Glutamatergic neuron (in vitro differentiated cells): ENCODE results near the gene SLC6A11. TPM values are rescaled to one million over a fixed set of nuclear protein-coding genes. Genes with fewer than 3 reads are reported as not detected.

ENCODE experiments used
- DNase-seq: peaks from one replicate; pipeline ENCODE4 v3.0.0; 2022
- H3K27ac Mint-ChIP-seq: one replicate; pipeline ENCODE4 v1.8.0; 2020; ENCODE audit warnings: mild to moderate bottlenecking, mixed read lengths, inconsistent platforms; ENCODE audit not compliant: unreplicated experiment
- H3K27me3 Mint-ChIP-seq: one replicate; pipeline ENCODE4 v1.8.0; 2020; ENCODE audit warnings: mild to moderate bottlenecking, moderate library complexity, mixed read lengths, inconsistent platforms; ENCODE audit not compliant: unreplicated experiment
- H3K36me3 Mint-ChIP-seq: one replicate; pipeline ENCODE4 v1.8.0; 2020; ENCODE audit warnings: mild to moderate bottlenecking, mixed read lengths, inconsistent platforms; ENCODE audit not compliant: unreplicated experiment
- H3K4me1 Mint-ChIP-seq: one replicate; pipeline ENCODE4 v1.8.0; 2020; ENCODE audit warnings: mild to moderate bottlenecking, low read depth, mixed read lengths, inconsistent platforms; ENCODE audit not compliant: unreplicated experiment
- H3K4me3 Mint-ChIP-seq: one replicate; pipeline ENCODE4 v1.8.0; 2020; ENCODE audit warnings: mild to moderate bottlenecking, mixed read lengths, inconsistent platforms; ENCODE audit not compliant: unreplicated experiment
- H3K9me3 Mint-ChIP-seq: one replicate; pipeline ENCODE4 v1.8.0; 2020; ENCODE audit warnings: mild to moderate bottlenecking, moderate library complexity, mixed read lengths, inconsistent platforms; ENCODE audit not compliant: unreplicated experiment
- CTCF ChIP-seq: fragments of 200-600 bp; sonication (generic); IDR thresholded peaks from one replicate; pipeline ENCODE4 v1.5.0; 2021; ENCODE audit not compliant: partially characterized antibody, unreplicated experiment
- total RNA-seq: library from RNA; stranded (reverse); fragmentation: NEBNext Ultra II Directional; extraction: Animal tissue kit (Norgen Biotek cat#: 25700); gene quantifications from one replicate; pipeline ENCODE4 v1.2.1, GENCODE V29; 2021; ENCODE audit not compliant: unreplicated experiment

Gene SLC6A11
- total RNA-seq, 1 donor from 2014 or later, result not detected

DNA sequence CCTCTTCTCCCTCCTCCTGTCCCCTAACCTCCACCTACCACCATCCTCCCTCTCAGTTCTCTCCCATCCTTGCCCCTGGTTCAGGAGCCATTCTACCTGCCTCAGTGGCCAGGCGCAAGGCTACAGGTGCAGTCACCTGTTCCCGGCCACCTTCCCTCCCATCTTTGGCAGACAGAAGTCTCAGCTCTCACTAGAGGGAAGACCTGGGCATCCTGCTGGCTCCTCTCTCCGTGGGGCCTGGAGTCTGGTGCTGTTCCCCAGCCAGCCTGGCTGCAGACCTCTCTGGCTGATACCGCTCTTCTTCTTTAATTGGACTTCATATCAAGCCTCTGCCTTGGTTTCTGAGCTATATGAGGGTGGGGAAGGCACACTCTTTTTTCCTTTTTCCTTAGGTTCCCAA is 123.5 kb downstream of the SLC6A11 start:
- no peak overlapping the region for H3K4me3 Mint-ChIP-seq
- no peaks in the 10 kb centered on the region for H3K27me3 Mint-ChIP-seq
- no peak for TF ChIP-seq CTCF
- no peaks in the 10 kb centered on the region for H3K36me3 Mint-ChIP-seq
- H3K27ac Mint-ChIP-seq, result no peak overlapping the region
- no peak for DNase-seq
- H3K4me1 Mint-ChIP-seq, result no peaks in the 10 kb centered on the region
- peaks cover 2% of the 10 kb centered on the region for H3K9me3 Mint-ChIP-seq

GRCh38 chr3:10940106-10940505 is 124.1 kb downstream of the SLC6A11 start:
- peak; percentile 9 for DNase-seq
- Mint-ChIP-seq H3K27me3 (no peaks in the 10 kb centered on the region), H3K36me3 (no peaks in the 10 kb centered on the region), H3K4me3 (no peak overlapping the region), H3K27ac (no peak overlapping the region), H3K4me1 (no peaks in the 10 kb centered on the region), H3K9me3 (peaks cover 2% of the 10 kb centered on the region)
- TF ChIP-seq CTCF, result no peak

- TF ChIP-seq CTCF, result peak; percentile 84
- Mint-ChIP-seq H3K9me3 (peaks cover 2% of the 10 kb centered on the region), H3K4me3 (no peak overlapping the region), H3K36me3 (no peaks in the 10 kb centered on the region), H3K4me1 (no peaks in the 10 kb centered on the region), H3K27me3 (no peaks in the 10 kb centered on the region), H3K27ac (no peak overlapping the region)
- DNase-seq, result peak; percentile 35
Measured at GRCh38 chr3:10941972-10942371, 125.9 kb downstream of the SLC6A11 start.

DNA sequence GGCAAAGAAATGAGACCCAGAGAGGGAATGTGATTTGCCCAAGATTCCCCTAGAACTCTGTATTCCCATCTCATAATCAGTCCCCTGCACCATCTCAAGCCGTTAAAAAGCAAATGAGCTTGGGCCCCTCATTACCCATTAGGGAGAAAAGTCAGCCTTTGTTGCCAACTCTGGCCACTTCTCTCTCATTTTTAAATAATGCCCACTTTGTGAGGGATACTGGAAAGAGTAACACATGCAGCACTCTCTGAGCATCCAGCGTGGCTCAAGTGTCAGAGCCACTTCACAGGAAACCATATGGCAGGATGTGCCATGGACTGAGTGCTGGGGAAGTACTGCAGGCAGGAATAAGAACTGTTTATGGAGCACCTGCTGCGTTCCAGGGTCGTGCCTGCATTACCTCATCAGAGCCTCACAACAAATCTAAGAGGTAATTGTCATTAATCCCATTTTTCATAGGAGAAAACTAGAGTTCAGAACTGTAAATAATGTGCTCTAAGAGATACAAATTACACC is 126.7 kb downstream of the SLC6A11 start:
- peaks cover 2% of the 10 kb centered on the region for H3K9me3 Mint-ChIP-seq
- no peak for DNase-seq
- H3K27ac Mint-ChIP-seq, result no peak overlapping the region
- H3K27me3 Mint-ChIP-seq, result no peaks in the 10 kb centered on the region
- H3K4me3 Mint-ChIP-seq, result no peak overlapping the region
- H3K4me1 Mint-ChIP-seq, result no peaks in the 10 kb centered on the region
- H3K36me3 Mint-ChIP-seq, result no peaks in the 10 kb centered on the region
- no peak for TF ChIP-seq CTCF

GRCh38 chr3:10944866-10945265 is 128.8 kb downstream of the SLC6A11 start:
- no peak overlapping the region for H3K27ac Mint-ChIP-seq
- H3K36me3 Mint-ChIP-seq, result no peaks in the 10 kb centered on the region
- peaks cover 2% of the 10 kb centered on the region for H3K9me3 Mint-ChIP-seq
- H3K4me3 Mint-ChIP-seq, result no peak overlapping the region
- DNase-seq, result peak; percentile 1
- no peak for TF ChIP-seq CTCF
- no peaks in the 10 kb centered on the region for H3K27me3 Mint-ChIP-seq
- no peaks in the 10 kb centered on the region for H3K4me1 Mint-ChIP-seq
